Uterus (tissue), 4 donors: ENCODE data around the gene ENTPD7. TPM values are rescaled to one million over a fixed set of nuclear protein-coding genes. Genes with fewer than 3 reads are reported as not detected.

Experiments
- DNase-seq, 2 donors: peaks; one replicate each; pipeline ENCODE4 v3.0.0-alpha.2; 2019 to 2020
- H3K27ac ChIP-seq, 2 donors: fragments of 200-600 bp; sonication (generic); 1 replicate in 1 of 2; 2 replicates in 1 of 2; pipeline ENCODE4 v1.5.1; 2016 to 2018
- H3K27me3 ChIP-seq, 2 donors: fragments of 200-600 bp; sonication (generic); one replicate each; pipeline ENCODE4 v1.5.1; 2018 to 2019; ENCODE audit warnings: control low read depth in 1 of 2
- H3K36me3 ChIP-seq, 2 donors: fragments of 200-600 bp; sonication (generic); one replicate each; pipeline ENCODE4 v1.5.1; 2019; ENCODE audit warnings: control low read depth in 1 of 2
- H3K4me1 ChIP-seq, 2 donors: fragments of 200-600 bp; sonication (generic); one replicate each; pipeline ENCODE4 v1.5.1; 2018 to 2019; ENCODE audit warnings: control low read depth in 1 of 2
- H3K4me3 ChIP-seq, 2 donors: fragments of 200-600 bp; sonication (generic); 1 replicate in 1 of 2; 2 replicates in 1 of 2; pipeline ENCODE4 v1.5.1; 2018 to 2019; ENCODE audit warnings: mild to moderate bottlenecking in 1 of 2
- H3K9me3 ChIP-seq, 2 donors: fragments of 200-600 bp; sonication (generic); one replicate each; pipeline ENCODE4 v1.5.1; 2019; ENCODE audit warnings: control low read depth in 1 of 2
- CTCF ChIP-seq, 4 experiments: fragments of 200-600 bp in 2 of 4; fragments of 450-650 bp in 2 of 4; sonication (generic) in 2 of 4; IDR thresholded peaks; one replicate each; pipeline ENCODE4 v1.5.1; 2016 to 2019; ENCODE audit warnings: antibody characterized with exemption in 4 of 4, mild to moderate bottlenecking in 2 of 4, moderate library complexity in 1 of 4
- POLR2A ChIP-seq, 2 donors: fragments of 450-650 bp; IDR thresholded peaks; one replicate each; pipeline ENCODE4 v1.6.1; 2016; ENCODE audit warnings: antibody characterized with exemption in 2 of 2, mild to moderate bottlenecking in 1 of 2, moderate library complexity in 1 of 2
- intact Hi-C: fragments of 100-400 bp; cut with DNase I; formaldehyde crosslinking; loops from one replicate; pipeline ENCODE4 v1.15.1; 2023; ENCODE audit warnings: low total_unique reads
- total RNA-seq, 4 donors: library from RNA; depleted of rRNA in 3 of 4; stranded (reverse); fragments of >200 nt in 3 of 4; gene quantifications; one replicate each; pipeline versions ENCODE4 v1.1.0 to v1.2.4, GENCODE V29; 2014 to 2023
- donor health status: DM: yes; HTN: yes; CAD: no.

Gene ENTPD7
- total RNA-seq, 4 donors from 2014 or later, result 0.26 to 25.2 (median 5.0) TPM

- Histone ChIP-seq H3K27me3 (no peaks in the 10 kb centered on the region), H3K27ac (no peak overlapping the region), H3K4me3 (no peak overlapping the region), H3K36me3 (no peaks in the 10 kb centered on the region), H3K9me3 (no peaks in the 10 kb centered on the region), H3K4me1 (no peaks in the 10 kb centered on the region)
- DNase-seq, result no peak
- intact Hi-C loops, result no loop called here
- TF ChIP-seq CTCF (IDR thresholded peaks at IDR 0.05) (no peak), POLR2A (IDR thresholded peaks at IDR 0.05) (no peak)
Measured at GRCh38 chr10:99685597-99685967, 26.3 kb downstream of the ENTPD7 start.

- no peaks in the 10 kb centered on the region for H3K4me1 ChIP-seq
- H3K27me3 ChIP-seq, result no peaks in the 10 kb centered on the region
- TF ChIP-seq CTCF (IDR thresholded peaks at IDR 0.05) (no peak), POLR2A (IDR thresholded peaks at IDR 0.05) (no peak)
- no peaks in the 10 kb centered on the region for H3K36me3 ChIP-seq
- DNase-seq, result no peak
- H3K4me3 ChIP-seq, result no peak overlapping the region
- H3K9me3 ChIP-seq, result no peaks in the 10 kb centered on the region
- intact Hi-C loops, result no loop called here
- no peak overlapping the region for H3K27ac ChIP-seq
Measured at GRCh38 chr10:99689461-99689860, 30.2 kb downstream of the ENTPD7 start.

GRCh38 chr10:99693933-99694583, 34.7 kb downstream of the ENTPD7 start:
- no peaks in the 10 kb centered on the region for H3K27me3 ChIP-seq
- H3K4me1 ChIP-seq, result no peaks in the 10 kb centered on the region
- TF ChIP-seq CTCF (IDR thresholded peaks at IDR 0.05), result no peak
- TF ChIP-seq POLR2A (IDR thresholded peaks at IDR 0.05), result no peak
- H3K27ac ChIP-seq, result no peak overlapping the region
- intact Hi-C loops, result no loop called here
- H3K36me3 ChIP-seq, result no peaks in the 10 kb centered on the region
- no peak overlapping the region for H3K4me3 ChIP-seq
- DNase-seq, result no peak
- H3K9me3 ChIP-seq, result no peaks in the 10 kb centered on the region

DNA sequence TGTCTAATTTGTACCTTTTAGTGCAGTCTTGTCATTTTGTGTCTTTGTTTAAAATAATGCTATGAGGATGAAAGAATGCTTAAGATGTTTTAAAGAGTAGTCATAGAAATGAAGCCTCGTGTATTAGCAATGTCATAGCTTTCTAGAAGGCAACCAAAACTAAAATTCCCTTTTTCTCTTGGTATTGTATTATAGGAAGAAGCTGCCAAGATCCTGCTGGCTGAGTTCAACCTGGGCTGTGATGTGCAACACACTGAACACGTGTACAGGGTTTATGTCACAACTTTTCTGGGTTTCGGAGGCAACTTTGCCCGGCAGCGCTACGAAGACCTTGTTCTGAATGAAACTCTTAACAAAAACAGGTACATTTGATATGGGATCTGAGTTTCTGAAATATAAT, 36.5 kb downstream of the ENTPD7 start:
- no peak for DNase-seq
- intact Hi-C loops, result no loop called here
- Histone ChIP-seq H3K27ac (no peak overlapping the region), H3K9me3 (no peaks in the 10 kb centered on the region), H3K4me1 (no peaks in the 10 kb centered on the region), H3K4me3 (no peak overlapping the region), H3K36me3 (no peaks in the 10 kb centered on the region), H3K27me3 (no peaks in the 10 kb centered on the region)
- TF ChIP-seq CTCF (IDR thresholded peaks at IDR 0.05), result no peak
- no peak for TF ChIP-seq POLR2A (IDR thresholded peaks at IDR 0.05)

DNA sequence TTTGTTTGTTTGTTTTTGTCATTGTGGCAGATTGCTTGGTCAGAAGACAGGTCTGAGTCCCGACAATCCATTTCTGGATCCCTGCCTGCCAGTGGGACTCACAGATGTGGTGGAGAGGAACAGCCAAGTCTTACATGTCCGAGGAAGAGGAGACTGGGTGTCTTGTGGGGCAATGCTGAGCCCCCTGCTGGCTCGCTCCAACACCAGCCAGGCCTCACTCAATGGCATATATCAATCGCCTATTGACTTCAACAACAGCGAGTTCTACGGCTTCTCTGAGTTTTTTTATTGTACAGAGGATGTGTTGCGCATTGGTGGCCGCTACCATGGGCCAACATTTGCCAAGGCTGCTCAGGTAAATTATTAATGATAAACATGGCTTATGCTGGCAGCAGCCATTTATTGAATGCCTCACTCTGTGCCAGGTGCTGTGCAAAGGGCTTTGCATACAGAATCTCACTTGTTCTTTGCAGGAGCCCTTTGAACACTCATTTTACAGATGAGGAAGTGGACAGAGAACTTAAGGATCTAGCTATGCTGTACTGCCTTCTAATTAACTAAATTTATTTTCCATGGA, 39.3 kb downstream of the ENTPD7 start:
- intact Hi-C loops, result no loop called here
- DNase-seq, result no peak
- no peak for TF ChIP-seq POLR2A (IDR thresholded peaks at IDR 0.05)
- no peak for TF ChIP-seq CTCF (IDR thresholded peaks at IDR 0.05)
- no peaks in the 10 kb centered on the region for H3K36me3 ChIP-seq
- H3K9me3 ChIP-seq, result no peaks in the 10 kb centered on the region
- no peak overlapping the region for H3K4me3 ChIP-seq
- no peaks in the 10 kb centered on the region for H3K27me3 ChIP-seq
- H3K27ac ChIP-seq, result no peak overlapping the region
- H3K4me1 ChIP-seq, result no peaks in the 10 kb centered on the region
